Measurements from ENCODE around the gene OR2H2.

- TF ChIP-seq CTCF (IDR thresholded peaks at IDR 0.05) (no peak), POLR2A (IDR thresholded peaks at IDR 0.05) (no peak)
These were observed 30.2 kb upstream of the OR2H2 start for GRCh38 chr6:29554764-29555163.

All from uterus (tissue), 2 donors.